PFSK-1 (cell line): Measurements from ENCODE around the gene RFX4.

Experiments used
- FOXP2 ChIP-seq: optimal IDR thresholded peaks from 2 replicates; pipeline ENCODE3; 2011; ENCODE audit warnings: borderline replicate concordance, control low read depth, inconsistent platforms; ENCODE audit not compliant: insufficient read depth; ENCODE audit errors: extremely low read length, extremely low read depth
- POLR2AphosphoS5 ChIP-seq: IDR thresholded peaks from 2 replicates; pipeline ENCODE4 v1.6.1; 2012; ENCODE audit warnings: low read depth, mild to moderate bottlenecking, control low read depth, low read length, moderate library complexity
- REST ChIP-seq, 2 experiments: IDR thresholded peaks; 2 replicates each; pipeline versions ENCODE4 v1.6.1 to v1.8.0; 2011 to 2012; ENCODE audit warnings: low read depth in 2 of 2, low read length in 2 of 2, control low read depth in 1 of 2, inconsistent platforms in 1 of 2, mild to moderate bottlenecking in 1 of 2, moderate library complexity in 1 of 2; ENCODE audit not compliant: insufficient read depth in 1 of 2
- SIN3A ChIP-seq: IDR thresholded peaks from 2 replicates; pipeline ENCODE4 v1.6.1; 2012; ENCODE audit warnings: mild to moderate bottlenecking, low read length, moderate library complexity, borderline replicate concordance; ENCODE audit not compliant: insufficient read depth
- TAF1 ChIP-seq: IDR thresholded peaks from 2 replicates; pipeline ENCODE4 v1.6.1; 2012; ENCODE audit warnings: low read length, control low read depth, borderline replicate concordance; ENCODE audit not compliant: insufficient read depth

The RFX4 gene

GRCh38 chr12:106646472-106646871, 63.7 kb downstream of the RFX4 start:
- TF ChIP-seq SIN3A (no peak), FOXP2 (no peak)

- TF ChIP-seq FOXP2 (no peak), SIN3A (no peak), TAF1 (no peak), POLR2AphosphoS5 (no peak), REST (IDR thresholded peaks at IDR 0.05; ENCODE audit: insufficient read depth in 1 of 2, low read depth in 2 of 2, low read length in 2 of 2) (no peak)
Observed at GRCh38 chr12:106647793-106648514, 65.2 kb downstream of the RFX4 start.

DNA sequence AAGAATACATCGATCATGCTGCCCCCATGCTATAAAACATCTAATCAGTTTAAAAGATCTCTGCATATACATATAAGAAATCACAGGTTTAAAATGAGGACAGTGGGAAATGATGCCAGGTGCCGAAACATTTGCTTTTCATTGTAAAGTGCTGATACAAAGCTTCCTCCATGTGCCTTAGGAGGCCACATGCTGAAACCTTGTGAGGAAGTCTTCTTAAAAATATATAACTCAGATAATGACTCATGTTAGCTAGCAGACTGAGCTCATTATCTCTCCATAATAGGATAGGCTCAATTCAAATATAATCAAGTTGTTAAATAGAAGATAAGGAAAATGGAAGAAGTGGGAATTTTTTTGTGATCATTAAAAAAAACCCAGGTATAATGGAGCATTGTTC, 65.9 kb downstream of the RFX4 start:
- TF ChIP-seq POLR2AphosphoS5 (no peak), FOXP2 (no peak), REST (IDR thresholded peaks at IDR 0.05; ENCODE audit: insufficient read depth in 1 of 2, low read depth in 2 of 2, low read length in 2 of 2) (no peak), SIN3A (no peak), TAF1 (no peak)

DNA sequence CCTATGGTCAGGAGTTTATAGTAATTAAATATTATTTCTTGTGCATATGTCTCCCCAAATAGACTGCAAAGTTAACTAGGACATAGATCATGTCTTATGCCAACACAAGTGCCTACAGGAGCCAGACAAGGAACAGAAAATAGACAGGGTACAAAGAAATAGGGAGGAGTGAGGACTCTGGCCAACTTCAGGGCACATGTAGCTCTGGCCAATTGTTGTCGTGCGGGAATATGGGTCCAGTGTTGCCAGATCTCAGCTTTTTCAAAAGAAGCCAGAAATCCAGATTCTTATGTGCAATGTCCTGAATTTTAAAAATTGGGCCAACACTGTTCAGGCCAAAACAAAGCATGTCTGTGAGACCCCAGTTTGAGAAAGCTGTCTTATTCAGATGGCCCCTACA, 68.7 kb downstream of the RFX4 start:
- TF ChIP-seq TAF1 (no peak), REST (IDR thresholded peaks at IDR 0.05; ENCODE audit: insufficient read depth in 1 of 2, low read depth in 2 of 2, low read length in 2 of 2) (no peak), FOXP2 (no peak), POLR2AphosphoS5 (no peak)

- TF ChIP-seq FOXP2 (no peak), TAF1 (no peak), POLR2AphosphoS5 (no peak), REST (IDR thresholded peaks at IDR 0.05; ENCODE audit: insufficient read depth in 1 of 2, low read depth in 2 of 2, low read length in 2 of 2) (no peak), SIN3A (no peak)
Observed at GRCh38 chr12:106652510-106653015, 69.8 kb downstream of the RFX4 start.
